Astrocyte of the spinal cord (primary cell): Measurements from ENCODE around the gene MBD3L3.
"Not testable (repeated sequence)": the region's sequence is repeated elsewhere in the genome, so short reads cannot be mapped to it uniquely, and the experiment has no call there.

Experiments used
- DNase-seq: peaks from one replicate; pipeline ENCODE4 v3.0.0; 2011; ENCODE audit warnings: low read depth, low spot score
- H3K4me3 ChIP-seq: 2 replicates; pipeline ENCODE4 v1.5.1; 2011; ENCODE audit warnings: low read depth, mild to moderate bottlenecking, low read length, moderate library complexity
- in situ Hi-C: cut with HindIII; loops from 2 replicates; pipeline ENCODE4 v1.10.0; 2017; ENCODE audit warnings: low sequenced_read_pairs
- TF ChIP-seq, protein P1 (sequence below): IDR thresholded peaks from 2 replicates; pipeline ENCODE4 v1.5.1; 2012; ENCODE audit warnings: low read depth, mild to moderate bottlenecking, low read length, inconsistent platforms

MBD3L3 gene

GRCh38 chr19:7063764-7064418 lies 5.4 kb upstream of the MBD3L3 start:
- TF ChIP-seq, protein P1, sequence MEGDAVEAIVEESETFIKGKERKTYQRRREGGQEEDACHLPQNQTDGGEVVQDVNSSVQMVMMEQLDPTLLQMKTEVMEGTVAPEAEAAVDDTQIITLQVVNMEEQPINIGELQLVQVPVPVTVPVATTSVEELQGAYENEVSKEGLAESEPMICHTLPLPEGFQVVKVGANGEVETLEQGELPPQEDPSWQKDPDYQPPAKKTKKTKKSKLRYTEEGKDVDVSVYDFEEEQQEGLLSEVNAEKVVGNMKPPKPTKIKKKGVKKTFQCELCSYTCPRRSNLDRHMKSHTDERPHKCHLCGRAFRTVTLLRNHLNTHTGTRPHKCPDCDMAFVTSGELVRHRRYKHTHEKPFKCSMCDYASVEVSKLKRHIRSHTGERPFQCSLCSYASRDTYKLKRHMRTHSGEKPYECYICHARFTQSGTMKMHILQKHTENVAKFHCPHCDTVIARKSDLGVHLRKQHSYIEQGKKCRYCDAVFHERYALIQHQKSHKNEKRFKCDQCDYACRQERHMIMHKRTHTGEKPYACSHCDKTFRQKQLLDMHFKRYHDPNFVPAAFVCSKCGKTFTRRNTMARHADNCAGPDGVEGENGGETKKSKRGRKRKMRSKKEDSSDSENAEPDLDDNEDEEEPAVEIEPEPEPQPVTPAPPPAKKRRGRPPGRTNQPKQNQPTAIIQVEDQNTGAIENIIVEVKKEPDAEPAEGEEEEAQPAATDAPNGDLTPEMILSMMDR: no peak
- in situ Hi-C loops: no loop called here
- H3K4me3 ChIP-seq: no peak overlapping the region
- DNase-seq: no peak

- H3K4me3 ChIP-seq: no peak overlapping the region
- in situ Hi-C loops: no loop called here
- DNase-seq: no peak
- TF ChIP-seq, protein P1: no peak
These were observed 4.9 kb upstream of the MBD3L3 start for GRCh38 chr19:7063339-7063738.

DNA sequence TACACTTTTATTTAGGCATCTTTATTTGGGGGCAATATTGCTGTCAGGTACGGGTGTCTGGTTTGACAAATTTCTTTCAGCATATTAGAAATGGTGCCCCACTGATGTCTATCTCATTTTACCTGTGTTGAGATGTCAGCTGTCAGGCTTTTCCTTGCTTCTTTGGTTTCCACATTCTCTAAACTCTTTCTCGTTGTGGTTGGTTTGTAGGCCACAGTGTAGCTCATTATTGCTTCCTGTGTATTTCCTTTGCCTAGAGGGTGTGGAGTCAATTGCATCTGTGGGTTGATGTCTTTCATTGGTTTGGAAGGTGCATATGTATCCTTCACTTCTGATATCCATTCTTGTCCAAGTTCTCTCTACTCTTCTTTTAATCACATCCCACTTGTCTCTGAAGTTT lies 1.5 kb upstream of the MBD3L3 start:
- in situ Hi-C loops, H3K4me3 ChIP-seq, DNase-seq: not testable (repeated sequence)

DNA sequence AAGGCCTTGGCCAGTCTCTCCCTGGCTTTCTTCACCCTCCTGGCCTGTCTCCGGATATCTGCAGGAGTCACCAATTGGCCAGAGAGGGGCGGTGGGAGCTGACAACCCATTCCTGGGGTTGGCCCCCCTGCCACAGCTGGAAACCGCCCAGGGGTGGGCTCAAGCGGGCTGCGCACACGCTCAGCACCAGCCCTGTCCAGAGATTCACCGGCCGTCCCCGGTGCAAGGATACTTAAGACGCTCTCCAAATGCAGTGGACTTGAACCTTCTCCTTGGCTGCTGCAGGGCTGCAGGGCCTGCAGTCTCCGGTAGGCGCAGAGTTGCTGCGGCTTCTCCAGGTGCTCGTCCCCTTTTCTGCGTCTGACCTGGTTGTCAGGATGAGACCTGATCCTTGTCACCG lies 2.1 kb downstream of the MBD3L3 start:
- in situ Hi-C loops, DNase-seq, H3K4me3 ChIP-seq: not testable (repeated sequence)

DNA sequence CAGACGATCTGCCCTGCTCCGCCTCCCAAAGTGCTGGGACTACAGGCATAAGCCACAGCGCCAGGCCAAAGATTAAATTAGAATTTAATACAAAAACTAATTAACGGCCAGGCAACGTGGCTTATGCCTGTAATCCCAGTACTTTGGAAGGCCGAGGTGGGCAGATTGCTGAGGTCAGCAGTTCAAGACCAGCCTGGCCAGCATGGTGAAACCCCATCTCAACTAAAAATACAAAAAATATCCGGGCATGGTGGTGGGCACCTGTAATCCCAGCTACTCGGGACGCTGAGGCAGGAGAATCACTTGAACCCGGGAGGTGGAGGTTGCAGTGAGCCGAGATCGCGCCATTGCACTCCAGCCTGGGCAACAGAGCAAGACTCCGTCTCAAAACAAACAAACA lies 2.8 kb downstream of the MBD3L3 start:
- in situ Hi-C loops, DNase-seq, H3K4me3 ChIP-seq: not testable (repeated sequence)

DNA sequence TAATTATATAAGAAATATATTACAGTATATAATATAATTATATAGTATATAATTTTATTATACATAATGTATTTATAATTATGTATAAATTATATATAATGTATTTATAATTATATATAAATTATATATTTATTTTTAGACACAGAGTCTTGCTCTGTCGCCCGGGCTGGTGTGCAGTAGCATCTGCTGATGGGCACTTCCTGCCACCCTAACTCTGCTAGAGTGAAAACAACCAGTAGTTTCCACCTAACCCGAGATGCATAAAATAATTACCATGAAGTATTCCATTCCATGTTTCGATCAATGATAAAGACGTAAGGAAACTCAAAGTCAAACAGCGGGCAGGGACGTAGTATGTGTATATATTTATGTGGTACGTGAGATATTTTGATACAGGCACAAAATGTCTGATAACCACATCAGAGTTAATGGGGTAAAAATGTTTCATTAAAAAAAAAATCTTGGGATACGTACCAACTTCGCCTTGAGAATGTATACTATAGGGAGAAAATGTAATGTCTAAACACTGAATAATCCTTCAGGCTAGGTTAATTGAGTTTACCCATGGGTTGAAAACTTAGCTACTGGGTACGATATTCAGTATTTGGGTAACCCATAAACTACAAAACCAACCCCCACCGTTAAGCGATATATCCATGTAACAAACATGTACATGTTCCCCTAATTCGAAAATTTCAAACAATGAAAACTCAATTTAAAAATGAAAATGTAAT lies 3.7 kb downstream of the MBD3L3 start:
- H3K4me3 ChIP-seq, DNase-seq, in situ Hi-C loops: not testable (repeated sequence)

DNA sequence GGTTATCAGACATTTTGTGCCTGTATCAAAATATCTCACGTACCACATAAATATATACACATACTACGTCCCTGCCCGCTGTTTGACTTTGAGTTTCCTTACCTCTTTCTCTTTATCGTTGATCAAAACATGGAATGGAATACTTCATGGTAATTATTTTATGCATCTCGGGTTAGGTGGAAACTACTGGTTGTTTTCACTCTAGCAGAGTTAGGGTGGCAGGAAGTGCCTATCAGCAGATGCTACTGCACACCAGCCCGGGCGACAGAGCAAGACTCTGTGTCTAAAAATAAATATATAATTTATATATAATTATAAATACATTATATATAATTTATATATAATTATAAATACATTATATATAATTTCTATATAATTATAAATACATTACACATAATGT lies 5.6 kb downstream of the MBD3L3 start:
- in situ Hi-C loops, DNase-seq, H3K4me3 ChIP-seq: not testable (repeated sequence)

GRCh38 chr19:7051421-7051820 lies 7.1 kb downstream of the MBD3L3 start:
- in situ Hi-C loops, H3K4me3 ChIP-seq, DNase-seq: not testable (repeated sequence)

DNA sequence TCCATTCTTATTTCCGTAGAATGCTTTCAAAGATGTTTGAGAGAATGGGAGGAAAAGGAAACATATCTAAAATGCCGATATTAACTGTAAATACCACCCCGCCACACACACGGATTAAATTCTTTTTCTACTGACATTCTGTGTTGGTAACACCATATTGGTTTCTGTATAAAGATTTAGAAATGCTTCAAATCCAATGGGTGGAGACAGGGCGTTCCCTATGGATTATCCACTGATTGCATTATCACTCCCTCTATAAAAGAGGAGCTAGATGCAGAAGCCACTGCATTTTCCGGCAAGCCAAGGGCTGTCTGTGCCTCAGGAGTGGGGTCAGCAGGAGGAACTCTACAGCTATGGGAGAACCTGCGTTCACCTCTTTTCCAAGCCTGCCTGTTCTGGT lies 9.5 kb downstream of the MBD3L3 start, which contains the start of gene MBD3L2:
MBD3L2 (plus strand) TSS at position 301 of the 400 bp plus-strand sequence; CDS start at position 354, 53 bp downstream.
- H3K4me3 ChIP-seq, DNase-seq, in situ Hi-C loops: not testable (repeated sequence)

DNA sequence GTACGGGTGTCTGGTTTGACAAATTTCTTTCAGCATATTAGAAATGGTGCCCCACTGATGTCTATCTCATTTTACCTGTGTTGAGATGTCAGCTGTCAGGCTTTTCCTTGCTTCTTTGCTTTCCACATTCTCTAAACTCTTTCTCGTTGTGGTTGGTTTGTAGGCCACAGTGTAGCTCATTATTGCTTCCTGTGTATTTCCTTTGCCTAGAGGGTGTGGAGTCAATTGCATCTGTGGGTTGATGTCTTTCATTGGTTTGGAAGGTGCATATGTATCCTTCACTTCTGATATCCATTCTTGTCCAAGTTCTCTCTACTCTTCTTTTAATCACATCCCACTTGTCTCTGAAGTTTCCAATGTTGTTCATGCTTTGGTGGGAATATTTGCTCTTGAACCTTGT lies 16.9 kb downstream of the MBD3L3 start:
- in situ Hi-C loops, DNase-seq, H3K4me3 ChIP-seq: not testable (repeated sequence)

DNA sequence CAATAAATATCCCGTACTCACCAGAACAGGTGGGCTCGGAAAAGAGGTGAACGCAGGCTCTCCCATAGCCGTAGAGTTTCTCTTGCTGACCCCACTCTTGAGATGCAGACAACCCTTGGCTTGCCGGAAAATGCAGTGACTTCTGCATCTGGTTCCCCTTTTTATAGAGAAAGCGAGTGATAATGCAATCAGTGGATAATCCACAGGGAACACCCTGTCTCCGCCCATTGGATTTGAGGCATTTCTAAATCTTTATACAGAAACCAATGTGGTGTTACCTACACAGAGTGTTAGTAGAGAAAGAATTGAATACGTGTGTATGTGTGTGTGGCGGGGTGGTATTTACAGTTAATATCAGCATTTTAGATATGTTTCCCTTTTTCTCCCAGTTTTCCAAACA lies 18.4 kb downstream of the MBD3L3 start, which contains the start of gene MBD3L4:
MBD3L4 (minus strand) TSS at position 101 of the 400 bp plus-strand sequence; CDS start at position 66, 35 bp downstream.
- DNase-seq, H3K4me3 ChIP-seq, in situ Hi-C loops: not testable (repeated sequence)

GRCh38 chr19:7030278-7030677 lies 28.2 kb downstream of the MBD3L3 start, which contains the start of gene MBD3L5:
TSS of gene MBD3L5 (plus strand) at chr19:7030578. CDS start at chr19:7030612, 34 bp downstream.
- H3K4me3 ChIP-seq, DNase-seq, in situ Hi-C loops: not testable (repeated sequence)

- DNase-seq, H3K4me3 ChIP-seq, in situ Hi-C loops: not testable (repeated sequence)
These were observed 29.7 kb downstream of the MBD3L3 start for GRCh38 chr19:7028790-7029189.

- H3K4me3 ChIP-seq, in situ Hi-C loops, DNase-seq: not testable (repeated sequence)
These were observed 37.1 kb downstream of the MBD3L3 start, which contains the start of gene MBD3L2B for GRCh38 chr19:7021331-7021730. TSS of gene MBD3L2B (minus strand) at chr19:7021431. CDS start at chr19:7021397, 34 bp downstream.
